Sciatic nerve (tissue), 2 donors: ENCODE data around the gene SF3B1. TPM values are rescaled to one million over a fixed set of nuclear protein-coding genes. Genes with fewer than 3 reads are reported as not detected.
"Not testable (repeated sequence)": the region's sequence is repeated elsewhere in the genome, so short reads cannot be mapped to it uniquely, and the experiment has no call there.

Experiments used
- ATAC-seq: fragments of 200-7000 bp; cut with Tn5 transposase; one replicate; pipeline ENCODE4 v1.9.1; 2020; ENCODE audit warnings: mild to moderate bottlenecking, moderate library complexity
- DNase-seq: peaks from one replicate; pipeline ENCODE4 v3.0.0-alpha.2; 2020; ENCODE audit warnings: low spot score
- intact Hi-C: fragments of 100-400 bp; cut with DNase I; formaldehyde crosslinking; loops from one replicate; pipeline ENCODE4 v1.14.2; 2022
- total RNA-seq: library from RNA; stranded (reverse); fragmentation: NEBNext Ultra II Directional; extraction: Animal tissue kit (Norgen Biotek cat#: 25700); gene quantifications from one replicate; pipeline ENCODE4 v1.2.1, GENCODE V29; 2021
- donor health status: DM: no; HTN: no; CAD: no.
- donor health status: DM: no; HTN: no; CAD: no.

SF3B1 gene
- total RNA-seq, 1 donor from 2014 or later = 330 TPM

- DNase-seq (no peak), ATAC-seq (no peak)
- intact Hi-C loops = no loop called here
These were observed 76.8 kb downstream of the SF3B1 start for GRCh38 chr2:197357986-197358385.

- intact Hi-C loops = no loop called here
- no peak for ATAC-seq
- DNase-seq = no peak
These were observed 78.7 kb downstream of the SF3B1 start for GRCh38 chr2:197356136-197356535.

GRCh38 chr2:197354169-197354558 lies 80.7 kb downstream of the SF3B1 start:
- intact Hi-C loops = no loop called here
- no peak for DNase-seq
- ATAC-seq = no peak

GRCh38 chr2:197353393-197354168 lies 81.2 kb downstream of the SF3B1 start:
- ATAC-seq = no peak
- intact Hi-C loops = no loop called here
- no peak for DNase-seq

GRCh38 chr2:197349699-197350098 lies 85.1 kb downstream of the SF3B1 start:
- intact Hi-C loops = no loop called here
- DNase-seq = no peak
- no peak for ATAC-seq

- intact Hi-C loops = no loop called here
- ATAC-seq (no peak), DNase-seq (no peak)
These were observed 86.0 kb downstream of the SF3B1 start for GRCh38 chr2:197348721-197349360.

GRCh38 chr2:197345846-197346370 lies 88.9 kb downstream of the SF3B1 start:
- intact Hi-C loops = no loop called here
- no peak for ATAC-seq
- no peak for DNase-seq

GRCh38 chr2:197343968-197344367 lies 90.9 kb downstream of the SF3B1 start:
- DNase-seq, intact Hi-C loops, ATAC-seq: not testable (repeated sequence)

GRCh38 chr2:197340591-197340990 lies 94.2 kb downstream of the SF3B1 start:
- intact Hi-C loops = no loop called here
- DNase-seq = no peak
- ATAC-seq = no peak

Other genes with a start within 250 kb of the SF3B1 start
- 77.8 TPM for gene ANKRD44, start 124.2 kb downstream of the SF3B1 start, total RNA-seq
- 19.1 TPM for gene COQ10B, start 18.5 kb upstream of the SF3B1 start, total RNA-seq
- gene HSPD1, start 64.8 kb upstream of the SF3B1 start, total RNA-seq = 136 TPM
- 60.4 TPM for gene HSPE1, start 65.4 kb upstream of the SF3B1 start, total RNA-seq
- gene MOB4, start 81.0 kb upstream of the SF3B1 start, total RNA-seq = 25.6 TPM
- gene RFTN2, start 240.6 kb upstream of the SF3B1 start, total RNA-seq = 47.7 TPM